Panc1 (cell line): ENCODE measurements around the gene PNLIPRP2.

ENCODE experiments used
- CTCF ChIP-seq: fragments of 450-650 bp; IDR thresholded peaks from 2 replicates; pipeline ENCODE4 v1.5.1; 2017; ENCODE audit warnings: mild to moderate bottlenecking
- TCF7L2 ChIP-seq: IDR thresholded peaks from 2 replicates; pipeline ENCODE4 v1.6.1; 2011; ENCODE audit warnings: mild to moderate bottlenecking, low read depth, low read length, inconsistent platforms
- TF ChIP-seq, protein P1 (sequence below), 2 experiments: IDR thresholded peaks; 2 replicates each; pipeline ENCODE4 v1.6.1; 2011 to 2012; ENCODE audit warnings: low read depth in 2 of 2, control low read depth in 1 of 2, low read length in 1 of 2, mild to moderate bottlenecking in 1 of 2, moderate library complexity in 1 of 2; ENCODE audit not compliant: insufficient read depth in 1 of 2

GRCh38 chr10:116668446-116668845, 47.7 kb downstream of the PNLIPRP2 start:
- no peak for TF ChIP-seq CTCF
- TF ChIP-seq, protein P1, sequence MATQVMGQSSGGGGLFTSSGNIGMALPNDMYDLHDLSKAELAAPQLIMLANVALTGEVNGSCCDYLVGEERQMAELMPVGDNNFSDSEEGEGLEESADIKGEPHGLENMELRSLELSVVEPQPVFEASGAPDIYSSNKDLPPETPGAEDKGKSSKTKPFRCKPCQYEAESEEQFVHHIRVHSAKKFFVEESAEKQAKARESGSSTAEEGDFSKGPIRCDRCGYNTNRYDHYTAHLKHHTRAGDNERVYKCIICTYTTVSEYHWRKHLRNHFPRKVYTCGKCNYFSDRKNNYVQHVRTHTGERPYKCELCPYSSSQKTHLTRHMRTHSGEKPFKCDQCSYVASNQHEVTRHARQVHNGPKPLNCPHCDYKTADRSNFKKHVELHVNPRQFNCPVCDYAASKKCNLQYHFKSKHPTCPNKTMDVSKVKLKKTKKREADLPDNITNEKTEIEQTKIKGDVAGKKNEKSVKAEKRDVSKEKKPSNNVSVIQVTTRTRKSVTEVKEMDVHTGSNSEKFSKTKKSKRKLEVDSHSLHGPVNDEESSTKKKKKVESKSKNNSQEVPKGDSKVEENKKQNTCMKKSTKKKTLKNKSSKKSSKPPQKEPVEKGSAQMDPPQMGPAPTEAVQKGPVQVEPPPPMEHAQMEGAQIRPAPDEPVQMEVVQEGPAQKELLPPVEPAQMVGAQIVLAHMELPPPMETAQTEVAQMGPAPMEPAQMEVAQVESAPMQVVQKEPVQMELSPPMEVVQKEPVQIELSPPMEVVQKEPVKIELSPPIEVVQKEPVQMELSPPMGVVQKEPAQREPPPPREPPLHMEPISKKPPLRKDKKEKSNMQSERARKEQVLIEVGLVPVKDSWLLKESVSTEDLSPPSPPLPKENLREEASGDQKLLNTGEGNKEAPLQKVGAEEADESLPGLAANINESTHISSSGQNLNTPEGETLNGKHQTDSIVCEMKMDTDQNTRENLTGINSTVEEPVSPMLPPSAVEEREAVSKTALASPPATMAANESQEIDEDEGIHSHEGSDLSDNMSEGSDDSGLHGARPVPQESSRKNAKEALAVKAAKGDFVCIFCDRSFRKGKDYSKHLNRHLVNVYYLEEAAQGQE (IDR thresholded peaks at IDR 0.05; ENCODE audit: insufficient read depth in 1 of 2, low read depth in 2 of 2, low read length in 1 of 2) = no peak
- TF ChIP-seq TCF7L2 = no peak
